Right cardiac atrium (tissue), 5 donors: ENCODE results near the gene TPTE. TPM values are rescaled to one million over a fixed set of nuclear protein-coding genes. Genes with fewer than 3 reads are reported as not detected.
"Not testable (repeated sequence)": the region's sequence is repeated elsewhere in the genome, so short reads cannot be mapped to it uniquely, and the experiment has no call there.

Experiments used
- ATAC-seq, 2 donors: fragments of 200-7000 bp; cut with Tn5 transposase; one replicate each; pipeline versions ENCODE4 v1.8.0 to v1.9.1; 2020; ENCODE audit warnings: moderate library complexity in 2 of 2, mild to moderate bottlenecking in 1 of 2
- DNase-seq, 3 donors: peaks; one replicate each; pipeline ENCODE4 v3.0.0-alpha.2; 2020
- H3K27ac ChIP-seq: one replicate; pipeline ENCODE4 v1.5.1; 2013; ENCODE audit warnings: mild to moderate bottlenecking, low read length, control low read depth, moderate library complexity
- H3K27me3 ChIP-seq: one replicate; pipeline ENCODE4 v1.6.1; 2013; ENCODE audit not compliant: control insufficient read depth, insufficient read depth
- H3K4me1 ChIP-seq: one replicate; pipeline ENCODE4 v1.6.1; 2013; ENCODE audit warnings: low read length; ENCODE audit not compliant: control insufficient read depth, insufficient read depth
- H3K4me3 ChIP-seq: one replicate; pipeline ENCODE4 v1.5.1; 2013; ENCODE audit warnings: low read length, control low read depth
- H3K9me3 ChIP-seq: one replicate; pipeline ENCODE4 v1.6.1; 2013; ENCODE audit warnings: low read length; ENCODE audit not compliant: control insufficient read depth
- WGBS: extraction: QIAGEN DNeasy Blood & Tissue Kit; methylation state at CpG from one replicate; pipeline ENCODE4 v1.1.7; 2013; 5-methylcytosine and 5-hydroxymethylcytosine counted together
- intact Hi-C, 4 donors: fragments of 100-400 bp; cut with DNase I; formaldehyde crosslinking; loops; one replicate each; pipeline versions ENCODE4 v1.11.0 to v1.14.0; 2022 to 2023
- polyA plus RNA-seq: library from polyadenylated mRNA; stranded (reverse); fragments of 200-250 nt; gene quantifications from one replicate; pipeline ENCODE4 v1.2.3, GENCODE V29; 2013
- total RNA-seq, 4 donors: library from RNA; stranded (reverse); fragmentation: NEBNext Ultra II Directional; extraction: Animal tissue kit (Norgen Biotek cat#: 25700); gene quantifications; one replicate each; pipeline ENCODE4 v1.2.1, GENCODE V29; 2021
- donor health status: healthy with polysubstance abuse.
- donor health status: DM: no; HTN: yes; CAD: no.
- donor health status: DM: no; HTN: no; CAD: no.
- donor health status: DM: no; HTN: yes; CAD: no; lungs with severe emphysema.
- donor health status: DM: yes; HTN: yes; CAD: no.

TPTE gene
- total and polyA plus RNA-seq, 5 donors, result not detected

DNA sequence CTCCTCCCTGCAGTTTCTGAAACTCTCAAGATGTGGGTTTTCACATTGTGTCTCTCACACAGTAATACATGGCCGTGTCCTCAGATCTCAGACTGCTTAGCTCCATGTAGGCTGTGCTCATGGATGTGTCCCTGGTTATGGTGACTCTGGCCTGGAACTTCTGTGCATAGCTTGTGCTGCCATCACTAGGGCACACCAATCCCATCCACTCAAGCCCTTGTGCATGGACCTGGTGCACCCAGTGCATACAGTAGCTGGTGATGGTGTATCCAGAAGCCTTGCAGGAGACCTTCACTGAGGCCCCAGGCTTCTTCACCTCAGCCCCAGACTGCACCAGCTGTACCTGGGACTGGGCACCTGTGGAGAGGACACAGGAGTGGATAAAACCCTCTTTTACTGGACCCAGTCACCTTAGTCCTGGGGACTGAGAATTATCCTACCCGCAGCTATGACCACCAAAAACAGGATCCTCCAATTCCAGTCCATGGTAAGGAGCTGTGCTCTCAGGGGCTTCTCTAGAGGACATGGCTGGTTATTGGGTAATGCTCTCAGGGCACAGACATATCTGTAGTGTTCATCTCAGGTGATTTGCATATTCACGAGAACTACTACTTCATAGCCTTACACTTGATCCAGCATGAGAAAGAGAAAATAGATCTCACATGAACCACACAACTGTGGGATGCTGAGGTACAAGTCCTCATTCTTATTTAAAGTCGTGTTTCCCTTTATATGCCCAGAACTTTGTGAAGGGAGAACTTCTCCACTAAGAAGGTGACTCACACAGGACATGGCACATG lies 128.2 kb downstream of the TPTE start:
- not testable (repeated sequence) for H3K27me3 ChIP-seq, H3K4me1 ChIP-seq, H3K27ac ChIP-seq, DNase-seq, H3K4me3 ChIP-seq, H3K9me3 ChIP-seq
- WGBS, result 49% methylated on average over 4 of the region's 4 CpGs
- ATAC-seq, result peak in 1 of 2 donors; percentile 8
- intact Hi-C loops, result loop anchor here in 1 of 4 donors (5.0 kb wide), 1 partner anchor 38 kb away; no protein-coding TSS in a partner anchor

DNA sequence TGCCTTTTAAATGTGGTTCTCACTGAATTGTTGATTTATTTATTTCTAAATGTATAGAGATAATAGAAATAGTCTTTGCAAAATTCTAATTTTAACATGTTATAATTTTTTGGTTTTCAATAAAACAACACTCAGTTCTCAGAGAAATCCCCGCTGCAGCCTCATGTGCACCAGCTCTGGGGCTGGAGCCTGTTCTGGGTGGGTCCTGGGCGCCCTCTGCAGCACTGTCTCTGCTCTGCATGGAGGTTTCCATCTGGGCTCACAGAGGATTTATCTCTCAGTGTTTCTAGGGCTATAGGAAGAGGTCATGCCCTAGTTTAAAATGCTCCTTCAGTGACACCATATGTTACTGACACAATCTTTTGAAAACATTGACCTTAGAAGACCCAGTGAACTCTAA lies 128.9 kb downstream of the TPTE start:
- H3K9me3 ChIP-seq, ATAC-seq, DNase-seq, H3K27ac ChIP-seq, H3K4me1 ChIP-seq, H3K4me3 ChIP-seq, H3K27me3 ChIP-seq: not testable (repeated sequence)
- 21% methylated on average over 2 of the region's 2 CpGs for WGBS
- intact Hi-C loops, result loop anchor here in 1 of 4 donors (5.0 kb wide), 1 partner anchor 37 kb away; no protein-coding TSS in a partner anchor
